ENCODE measurements around the gene OR2AG1. TPM values are rescaled to one million over a fixed set of nuclear protein-coding genes. Genes with fewer than 3 reads are reported as not detected.

Gene OR2AG1
- polyA plus RNA-seq, 1 donor (not counting 4 experiments of a cell fraction or from before 2014, with no cell fraction given) = not detected

DNA sequence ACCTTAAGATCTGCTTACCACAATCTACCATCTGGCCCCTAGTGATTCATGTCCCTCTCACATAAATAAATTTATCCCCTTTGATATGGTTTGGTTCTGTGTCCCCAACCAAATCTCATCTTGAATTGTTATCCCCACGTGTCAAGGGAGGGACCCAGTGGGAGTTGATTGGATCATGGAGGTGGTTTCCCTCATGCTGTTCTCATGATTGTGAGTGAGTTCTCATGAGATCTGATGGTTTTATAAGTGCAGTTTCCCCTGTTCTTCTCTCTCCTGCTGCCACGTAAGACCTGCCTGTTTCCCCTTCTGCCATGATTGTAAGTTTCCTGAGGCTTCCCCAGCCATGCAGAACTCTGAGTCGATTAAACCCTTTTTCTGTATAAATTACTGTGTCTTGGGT is 48.2 kb upstream of the OR2AG1 start:
- FAIRE-seq = no peak
- dilution Hi-C loops (cut with MboI; ENCODE audit: extremely low pct_ligation_motif_present, low sequenced_read_pairs) = no loop called here

GRCh38 chr11:6735306-6735705 is 47.5 kb upstream of the OR2AG1 start:
- TF ChIP-seq CTCF (optimal IDR thresholded peaks at IDR 0.05 in 1 of 3, IDR thresholded peaks at IDR 0.05 in 1 of 3, conservative IDR thresholded peaks at IDR 0.05 in 1 of 3; ENCODE audit: extremely low read depth in 1 of 3, insufficient read depth in 2 of 3, low read length in 3 of 3) = no peak
- no peak for TF ChIP-seq EZH2 (IDR thresholded peaks at IDR 0.05; ENCODE audit: low read length)
- dilution Hi-C loops (cut with MboI; ENCODE audit: extremely low pct_ligation_motif_present, low sequenced_read_pairs) = no loop called here
- no peak for DNase-seq (ENCODE audit: low read depth, low spot score)
- Histone ChIP-seq H3K9ac (ENCODE audit: control insufficient read depth, extremely low read depth, insufficient read depth, low read length) (no peak overlapping the region), H3K79me2 (ENCODE audit: control insufficient read depth, insufficient read depth, low read length) (no peaks in the 10 kb centered on the region), H3K9me3 (ENCODE audit: control insufficient read depth, low read depth, low read length) (no peaks in the 10 kb centered on the region), H3K27ac (ENCODE audit: control insufficient read depth, insufficient read depth, low read length) (no peak overlapping the region), H3K9me1 (ENCODE audit: control insufficient read depth, extremely low read depth, insufficient read depth, low read length) (no peaks in the 10 kb centered on the region), H3K4me3 (ENCODE audit: control insufficient read depth in 2 of 3, extremely low read depth in 1 of 3, insufficient read depth in 2 of 3, low read depth in 1 of 3, low read length in 3 of 3) (no peak overlapping the region), H4K20me1 (ENCODE audit: control insufficient read depth, extremely low read depth, insufficient read depth, low read length) (no peaks in the 10 kb centered on the region), H3K4me1 (ENCODE audit: control insufficient read depth, extremely low read depth, insufficient read depth, low read length) (no peaks in the 10 kb centered on the region), H3K27me3 (ENCODE audit: control insufficient read depth, extremely low read depth, insufficient read depth, low read length) (no peaks in the 10 kb centered on the region), H2AFZ (ENCODE audit: control insufficient read depth, low read length) (no peak overlapping the region), H3K36me3 (ENCODE audit: control insufficient read depth in 2 of 2, extremely low read depth in 1 of 2, insufficient read depth in 2 of 2, low read length in 2 of 2) (no peaks in the 10 kb centered on the region), H3K4me2 (ENCODE audit: control insufficient read depth, extremely low read depth, insufficient read depth, low read depth, low read length) (no peak overlapping the region)
- no peak for FAIRE-seq

More for the DNA sequence above, 48.2 kb upstream of the OR2AG1 start:
- Histone ChIP-seq H3K79me2 (ENCODE audit: control insufficient read depth, insufficient read depth, low read length) (no peaks in the 10 kb centered on the region), H3K36me3 (ENCODE audit: control insufficient read depth in 2 of 2, extremely low read depth in 1 of 2, insufficient read depth in 2 of 2, low read length in 2 of 2) (no peaks in the 10 kb centered on the region), H3K4me1 (ENCODE audit: control insufficient read depth, extremely low read depth, insufficient read depth, low read length) (no peaks in the 10 kb centered on the region), H3K9me1 (ENCODE audit: control insufficient read depth, extremely low read depth, insufficient read depth, low read length) (no peaks in the 10 kb centered on the region), H3K9ac (ENCODE audit: control insufficient read depth, extremely low read depth, insufficient read depth, low read length) (no peak overlapping the region), H3K4me2 (ENCODE audit: control insufficient read depth, extremely low read depth, insufficient read depth, low read depth, low read length) (no peak overlapping the region), H3K27ac (ENCODE audit: control insufficient read depth, insufficient read depth, low read length) (no peak overlapping the region), H4K20me1 (ENCODE audit: control insufficient read depth, extremely low read depth, insufficient read depth, low read length) (no peaks in the 10 kb centered on the region), H3K4me3 (ENCODE audit: control insufficient read depth in 2 of 3, extremely low read depth in 1 of 3, insufficient read depth in 2 of 3, low read depth in 1 of 3, low read length in 3 of 3) (no peak overlapping the region), H3K27me3 (ENCODE audit: control insufficient read depth, extremely low read depth, insufficient read depth, low read length) (no peaks in the 10 kb centered on the region), H2AFZ (ENCODE audit: control insufficient read depth, low read length) (no peak overlapping the region), H3K9me3 (ENCODE audit: control insufficient read depth, low read depth, low read length) (no peaks in the 10 kb centered on the region)
- TF ChIP-seq CTCF (optimal IDR thresholded peaks at IDR 0.05 in 1 of 3, IDR thresholded peaks at IDR 0.05 in 1 of 3, conservative IDR thresholded peaks at IDR 0.05 in 1 of 3; ENCODE audit: extremely low read depth in 1 of 3, insufficient read depth in 2 of 3, low read length in 3 of 3) (no peak), EZH2 (IDR thresholded peaks at IDR 0.05; ENCODE audit: low read length) (no peak)
- no peak for DNase-seq (ENCODE audit: low read depth, low spot score)
